Tibial artery (tissue), 4 donors: ENCODE results near the gene UBA1.

Experiments
- DNase-seq, 2 donors: peaks; one replicate each; pipeline ENCODE4 v3.0.0-alpha.2; 2019
- H3K27ac ChIP-seq, 2 donors: fragments of 200-600 bp; sonication (generic) in 1 of 2; 1 replicate in 1 of 2; 2 replicates in 1 of 2; pipeline ENCODE4 v1.5.1; 2018 to 2019; ENCODE audit warnings: mild to moderate bottlenecking in 1 of 2
- H3K27me3 ChIP-seq, 2 donors: fragments of 200-600 bp; sonication (generic) in 1 of 2; one replicate each; pipeline versions ENCODE4 v1.5.1 to v1.6.0; 2016 to 2019
- H3K36me3 ChIP-seq, 3 donors: fragments of 200-600 bp; sonication (generic) in 2 of 3; one replicate each; pipeline ENCODE4 v1.5.1; 2016 to 2019; ENCODE audit warnings: mild to moderate bottlenecking in 2 of 3
- H3K4me1 ChIP-seq, 4 donors: fragments of 200-600 bp; sonication (generic) in 2 of 4; 1 replicate in 3 of 4; 2 replicates in 1 of 4; pipeline ENCODE4 v1.5.1; 2016 to 2019
- H3K4me3 ChIP-seq, 2 donors: fragments of 200-600 bp; sonication (generic) in 1 of 2; 1 replicate in 1 of 2; 2 replicates in 1 of 2; pipeline ENCODE4 v1.5.1; 2018 to 2019; ENCODE audit warnings: mild to moderate bottlenecking in 2 of 2
- H3K9me3 ChIP-seq, 3 donors: fragments of 200-600 bp; sonication (generic) in 1 of 3; one replicate each; pipeline ENCODE4 v1.5.1; 2016 to 2019
- intact Hi-C: fragments of 100-400 bp; cut with DNase I; formaldehyde crosslinking; loops from one replicate; pipeline ENCODE4 v1.15.0; 2023; ENCODE audit warnings: low total_unique reads
- TF ChIP-seq, protein P1 (sequence below), 2 experiments: fragments of 200-600 bp in 1 of 2; fragments of 450-650 bp in 1 of 2; IDR thresholded peaks; one replicate each; pipeline ENCODE4 v1.5.1; 2017 to 2019; ENCODE audit warnings: antibody characterized with exemption in 2 of 2, mild to moderate bottlenecking in 1 of 2, moderate library complexity in 1 of 2

UBA1 gene

DNA sequence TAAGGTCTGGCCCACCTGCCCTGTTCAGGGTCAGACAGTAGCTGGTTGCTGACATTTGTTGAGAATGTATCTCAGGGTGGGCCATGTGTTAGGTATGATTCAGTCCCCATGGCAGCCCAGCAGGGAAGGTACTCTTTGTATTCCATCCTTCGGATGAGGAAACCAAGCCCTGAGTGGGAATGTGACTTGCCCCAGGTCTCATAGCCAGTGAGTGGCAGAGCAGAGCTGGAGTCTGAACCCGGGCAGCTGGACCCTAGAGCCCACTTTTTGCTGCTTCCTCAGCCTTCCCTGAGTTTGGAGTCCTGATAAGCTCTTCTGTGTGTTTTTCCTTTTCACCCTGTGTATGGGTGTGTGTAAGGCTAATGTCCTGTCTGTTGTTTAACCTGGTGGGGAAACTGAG is 21.6 kb upstream of the UBA1 start:
- TF ChIP-seq, protein P1, sequence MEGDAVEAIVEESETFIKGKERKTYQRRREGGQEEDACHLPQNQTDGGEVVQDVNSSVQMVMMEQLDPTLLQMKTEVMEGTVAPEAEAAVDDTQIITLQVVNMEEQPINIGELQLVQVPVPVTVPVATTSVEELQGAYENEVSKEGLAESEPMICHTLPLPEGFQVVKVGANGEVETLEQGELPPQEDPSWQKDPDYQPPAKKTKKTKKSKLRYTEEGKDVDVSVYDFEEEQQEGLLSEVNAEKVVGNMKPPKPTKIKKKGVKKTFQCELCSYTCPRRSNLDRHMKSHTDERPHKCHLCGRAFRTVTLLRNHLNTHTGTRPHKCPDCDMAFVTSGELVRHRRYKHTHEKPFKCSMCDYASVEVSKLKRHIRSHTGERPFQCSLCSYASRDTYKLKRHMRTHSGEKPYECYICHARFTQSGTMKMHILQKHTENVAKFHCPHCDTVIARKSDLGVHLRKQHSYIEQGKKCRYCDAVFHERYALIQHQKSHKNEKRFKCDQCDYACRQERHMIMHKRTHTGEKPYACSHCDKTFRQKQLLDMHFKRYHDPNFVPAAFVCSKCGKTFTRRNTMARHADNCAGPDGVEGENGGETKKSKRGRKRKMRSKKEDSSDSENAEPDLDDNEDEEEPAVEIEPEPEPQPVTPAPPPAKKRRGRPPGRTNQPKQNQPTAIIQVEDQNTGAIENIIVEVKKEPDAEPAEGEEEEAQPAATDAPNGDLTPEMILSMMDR (IDR thresholded peaks at IDR 0.05), result no peak
- no peak overlapping the region for H3K4me3 ChIP-seq
- no peaks in the 10 kb centered on the region for H3K4me1 ChIP-seq
- H3K36me3 ChIP-seq, result peaks cover 5 to 78% (median 72%) of the 10 kb centered on the region in 3 donors
- no peaks in the 10 kb centered on the region for H3K9me3 ChIP-seq
- no peak for DNase-seq
- no peaks in the 10 kb centered on the region for H3K27me3 ChIP-seq
- H3K27ac ChIP-seq, result no peak overlapping the region
- intact Hi-C loops, result no loop called here

DNA sequence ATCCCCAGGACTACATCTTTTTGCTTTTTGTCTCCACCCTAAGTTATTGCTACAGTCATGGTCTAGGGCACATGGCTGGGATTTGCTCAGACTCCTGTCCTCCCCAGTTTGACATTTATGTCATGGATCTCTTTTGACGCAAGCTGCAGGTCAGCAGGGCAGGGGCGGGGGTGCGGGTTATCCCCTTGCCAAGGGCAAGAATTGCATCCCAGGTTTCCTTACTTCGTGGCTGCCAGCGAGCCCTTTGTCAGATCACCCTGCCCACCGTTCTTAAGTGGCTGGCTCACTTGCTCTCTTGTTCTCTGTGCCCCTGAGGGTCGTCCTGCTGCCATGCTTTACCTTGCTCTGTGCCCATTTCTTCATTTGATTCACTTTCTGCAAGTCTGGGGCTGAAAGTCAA is 21.1 kb upstream of the UBA1 start:
- Histone ChIP-seq H3K27me3 (no peaks in the 10 kb centered on the region), H3K4me1 (no peaks in the 10 kb centered on the region), H3K9me3 (no peaks in the 10 kb centered on the region), H3K4me3 (no peak overlapping the region), H3K27ac (no peak overlapping the region), H3K36me3 (peaks cover 8 to 81% (median 77%) of the 10 kb centered on the region in 3 donors)
- TF ChIP-seq, protein P1 (IDR thresholded peaks at IDR 0.05), result no peak
- intact Hi-C loops, result no loop called here
- no peak for DNase-seq

DNA sequence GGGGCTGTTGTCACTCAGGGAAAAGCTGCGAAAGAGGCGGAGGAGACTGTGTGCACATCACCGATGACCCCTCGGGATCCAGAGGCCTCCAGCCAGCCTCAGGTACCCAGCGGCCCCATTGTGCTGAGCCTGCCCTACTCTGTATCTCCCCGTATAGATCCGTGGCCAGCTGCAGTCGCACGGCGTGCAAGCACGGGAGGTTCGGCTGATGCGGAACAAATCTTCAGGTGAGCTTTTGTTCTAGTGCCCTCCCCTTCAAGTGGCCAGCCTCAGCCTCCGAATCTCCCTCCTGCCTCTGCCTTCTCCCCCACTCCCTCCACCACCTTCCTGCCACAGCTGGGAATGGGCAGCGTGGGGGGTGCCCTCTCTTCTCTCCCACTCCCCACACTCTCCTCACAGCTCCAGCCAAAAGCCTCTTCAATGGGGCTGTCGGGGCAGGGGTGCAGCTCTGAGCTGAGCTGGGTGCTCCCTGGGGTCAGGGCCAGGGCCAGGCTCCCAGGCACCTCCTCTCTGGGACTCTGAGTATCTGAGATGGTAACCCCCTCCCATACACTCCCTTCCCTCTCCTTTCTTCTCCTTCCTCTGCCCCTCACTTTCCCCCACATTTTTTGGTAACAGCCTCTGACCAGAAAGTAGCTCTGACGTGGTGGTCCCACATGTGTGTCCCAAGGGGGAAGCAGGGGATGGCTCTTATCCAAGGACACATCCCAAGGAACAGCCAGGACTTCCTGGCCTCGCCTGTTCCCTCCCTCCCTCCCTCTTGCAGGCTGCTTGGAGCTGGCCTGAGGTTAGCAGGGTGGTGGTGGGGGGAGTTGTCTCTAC is 20.4 kb upstream of the UBA1 start:
- peaks cover 14 to 87% (median 83%) of the 10 kb centered on the region in 3 donors for H3K36me3 ChIP-seq
- no peaks in the 10 kb centered on the region for H3K27me3 ChIP-seq
- H3K27ac ChIP-seq, result no peak overlapping the region
- H3K4me1 ChIP-seq, result no peaks in the 10 kb centered on the region
- intact Hi-C loops, result no loop called here
- DNase-seq, result no peak
- H3K9me3 ChIP-seq, result no peaks in the 10 kb centered on the region
- TF ChIP-seq, protein P1 (IDR thresholded peaks at IDR 0.05), result no peak
- H3K4me3 ChIP-seq, result no peak overlapping the region

DNA sequence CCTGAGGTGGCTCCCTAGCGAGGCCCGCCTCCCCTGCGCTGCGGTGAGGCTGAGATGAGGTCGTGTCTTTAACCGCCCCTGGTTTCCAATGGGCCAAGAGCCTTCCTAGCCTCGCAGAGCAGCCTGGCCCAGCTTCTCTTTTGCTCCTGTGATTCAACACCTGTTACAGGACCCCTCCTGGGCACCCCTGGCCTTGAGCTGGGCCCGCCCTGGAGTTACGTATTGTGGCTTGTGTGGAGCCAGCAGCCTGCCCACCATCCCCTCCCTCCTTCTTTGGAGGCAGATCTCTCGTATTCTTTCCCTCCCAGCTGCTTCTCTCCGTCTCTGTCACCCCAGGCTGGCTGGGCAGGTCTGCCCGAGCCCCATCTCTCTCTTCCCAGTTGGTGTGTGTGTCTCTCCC is 19.3 kb upstream of the UBA1 start:
- TF ChIP-seq, protein P1 (IDR thresholded peaks at IDR 0.05), result no peak
- DNase-seq, result no peak
- H3K27me3 ChIP-seq, result no peaks in the 10 kb centered on the region
- H3K27ac ChIP-seq, result no peak overlapping the region
- peaks cover 15 to 96% (median 90%) of the 10 kb centered on the region in 3 donors for H3K36me3 ChIP-seq
- intact Hi-C loops, result no loop called here
- H3K9me3 ChIP-seq, result no peaks in the 10 kb centered on the region
- H3K4me1 ChIP-seq, result peaks cover 0 to 6% (median 0%) of the 10 kb centered on the region in 4 donors
- H3K4me3 ChIP-seq, result no peak overlapping the region

DNA sequence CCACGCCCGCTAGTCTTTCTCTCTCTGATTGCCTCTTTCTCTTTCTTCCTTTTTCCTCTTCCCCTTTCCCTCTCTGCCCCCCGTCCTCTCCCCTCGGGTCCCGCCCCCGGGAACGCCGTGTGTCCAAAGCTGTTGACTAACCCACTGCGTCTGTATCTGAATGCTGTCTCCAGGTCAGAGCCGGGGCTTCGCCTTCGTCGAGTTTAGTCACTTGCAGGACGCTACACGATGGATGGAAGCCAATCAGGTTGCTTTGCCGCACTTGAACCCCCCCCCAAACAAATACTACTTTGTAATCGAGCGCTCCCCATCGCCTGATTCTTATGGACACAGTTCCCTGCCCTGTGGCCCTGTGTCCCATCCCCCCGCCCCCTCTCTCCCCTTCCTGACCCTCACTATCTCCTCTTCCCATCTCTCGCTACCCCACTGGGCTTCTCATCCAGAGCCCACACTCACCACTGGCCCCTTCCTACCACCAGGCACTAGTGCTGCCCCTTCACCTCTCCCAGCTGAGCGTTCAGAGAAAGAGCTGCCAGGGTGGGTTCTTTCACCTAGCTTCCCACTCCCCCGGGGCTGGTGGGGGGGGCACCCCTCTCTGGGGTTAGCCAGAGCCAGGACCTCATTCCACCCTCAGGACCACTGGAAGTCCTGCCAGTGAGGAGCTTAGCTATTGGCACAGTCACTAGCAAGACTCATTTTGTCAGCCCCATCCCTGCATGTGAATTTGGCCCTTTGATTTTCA is 18.6 kb upstream of the UBA1 start:
- H3K36me3 ChIP-seq, result peaks cover 15 to 96% (median 90%) of the 10 kb centered on the region in 3 donors
- DNase-seq, result no peak
- TF ChIP-seq, protein P1 (IDR thresholded peaks at IDR 0.05), result no peak
- H3K27me3 ChIP-seq, result no peaks in the 10 kb centered on the region
- no peak overlapping the region for H3K27ac ChIP-seq
- intact Hi-C loops, result no loop called here
- no peak overlapping the region for H3K4me3 ChIP-seq
- H3K4me1 ChIP-seq, result peaks cover 0 to 10% (median 0%) of the 10 kb centered on the region in 4 donors
- H3K9me3 ChIP-seq, result no peaks in the 10 kb centered on the region
